ENCODE results near the gene TEX2.
A peak's percentile ranks its signal among the peaks of the same experiment; 100 is the strongest.

The TEX2 gene

Small RNAs within 50 kb of the gene (small RNA-seq; reads per million reads assigned to genes)
- gene SNORD104 (ENCODE audit: low read depth): 6,793 reads per million, percentile 99 among the genes with 10 or more reads in this experiment
